NOMO-1 treated with DMSO at 0.1 percent for 48 hours (cell line): Measurements from ENCODE around the gene DCUN1D4.
A peak's percentile ranks its signal among the peaks of the same experiment; 100 is the strongest.
"Not testable (repeated sequence)": the region's sequence is repeated elsewhere in the genome, so short reads cannot be mapped to it uniquely, and the experiment has no call there.

Experiments
- DNase-seq: peaks from one replicate; lab custom pipeline; 2025; ENCODE audit not compliant: unreplicated experiment; lab: John Stamatoyannopoulos, UW

DCUN1D4 gene

DNA sequence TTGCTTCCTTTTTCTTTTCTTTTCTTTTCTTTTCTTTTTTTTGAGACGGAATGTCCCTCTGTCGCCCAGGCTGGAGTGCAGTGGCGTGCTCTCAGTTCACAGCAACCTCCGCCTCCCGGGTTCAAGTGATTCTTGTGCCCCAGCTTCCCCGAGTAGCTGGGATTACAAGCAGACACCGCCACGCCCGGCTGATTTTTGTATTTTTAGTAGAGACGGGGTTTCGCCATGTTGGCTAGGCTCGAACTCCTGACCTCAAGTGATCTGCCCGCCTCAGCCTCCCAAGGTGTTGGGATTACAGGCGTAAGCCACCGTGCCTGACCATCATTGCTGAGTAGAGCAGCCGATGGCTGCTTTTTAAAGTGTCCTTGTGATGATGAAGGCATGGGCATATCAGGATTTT, 50.4 kb downstream of the DCUN1D4 start:
- not testable (repeated sequence) for DNase-seq

- no peak for DNase-seq
These were observed 51.2 kb downstream of the DCUN1D4 start for GRCh38 chr4:51894059-51894645.

- no peak for DNase-seq
These were observed 52.2 kb downstream of the DCUN1D4 start for GRCh38 chr4:51895158-51895557.

- peak; percentile 58 for DNase-seq
These were observed 53.0 kb downstream of the DCUN1D4 start for GRCh38 chr4:51895816-51896408.

DNA sequence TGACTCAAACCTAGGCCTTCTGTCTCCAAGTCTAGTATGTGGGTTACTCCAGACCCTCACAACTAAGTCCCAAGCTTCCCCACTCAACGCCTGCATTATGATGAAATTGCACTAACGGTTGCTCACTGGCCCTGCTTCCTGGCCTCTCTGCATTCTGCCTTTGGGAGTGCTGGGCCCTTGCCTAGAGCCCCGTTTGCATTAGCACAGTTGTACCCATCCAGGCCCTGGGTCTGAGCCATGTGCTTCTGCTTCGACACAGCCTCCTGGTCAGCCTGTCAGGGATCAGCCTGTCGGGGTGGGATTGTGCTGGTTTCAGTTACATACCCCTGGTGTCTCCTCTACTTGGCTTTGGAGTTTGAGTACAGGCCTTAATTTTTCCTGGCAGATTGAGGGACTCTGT, 58.4 kb downstream of the DCUN1D4 start:
- no peak for DNase-seq

GRCh38 chr4:51906167-51906958, 63.4 kb downstream of the DCUN1D4 start:
- peak; percentile 93 for DNase-seq

GRCh38 chr4:51907006-51907669, 64.2 kb downstream of the DCUN1D4 start:
- no peak for DNase-seq

DNA sequence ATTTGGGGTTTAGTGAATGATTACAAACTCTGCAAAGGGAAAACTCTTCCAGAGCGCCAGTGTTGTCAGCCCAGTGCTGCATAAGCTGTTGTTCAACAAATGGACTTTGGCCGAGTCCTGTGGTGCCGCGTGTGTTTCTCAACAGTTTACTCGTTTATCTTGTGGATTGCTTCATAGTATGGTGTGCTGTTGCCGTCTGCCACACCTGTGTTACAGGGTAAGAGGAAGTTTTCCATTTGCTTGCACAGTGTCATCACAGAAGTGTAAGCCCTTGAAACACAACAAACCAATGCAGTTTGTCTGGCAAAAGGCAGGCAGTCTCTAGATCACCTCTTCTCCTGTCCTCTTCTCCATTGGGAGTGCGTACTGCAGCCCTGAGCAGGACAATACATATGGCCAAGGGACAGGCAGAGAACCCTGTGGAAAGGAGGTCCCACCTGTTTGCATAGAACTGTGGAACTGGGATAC, 66.3 kb downstream of the DCUN1D4 start:
- peak; percentile 72 for DNase-seq

DNA sequence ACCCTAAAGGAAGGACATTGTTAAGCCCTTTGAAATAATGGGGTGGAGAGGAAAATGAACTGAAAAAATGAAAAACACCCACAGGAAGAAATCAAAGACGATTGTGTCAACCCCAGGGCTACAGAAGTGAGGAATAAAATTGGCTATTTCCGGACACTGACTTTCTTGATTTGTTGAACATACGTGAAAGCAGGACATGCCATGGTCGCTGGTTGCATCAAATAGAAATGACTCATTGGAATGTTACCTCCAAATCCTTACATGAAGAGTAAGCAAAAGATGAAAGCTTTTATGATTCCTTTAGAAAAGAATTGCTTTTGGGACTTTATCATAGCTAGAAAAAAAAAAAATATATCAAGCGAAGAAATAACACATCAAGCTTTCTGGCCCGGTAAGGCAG, 75.3 kb downstream of the DCUN1D4 start:
- no peak for DNase-seq

- DNase-seq = no peak
These were observed 80.4 kb downstream of the DCUN1D4 start for GRCh38 chr4:51923343-51923742.

DNA sequence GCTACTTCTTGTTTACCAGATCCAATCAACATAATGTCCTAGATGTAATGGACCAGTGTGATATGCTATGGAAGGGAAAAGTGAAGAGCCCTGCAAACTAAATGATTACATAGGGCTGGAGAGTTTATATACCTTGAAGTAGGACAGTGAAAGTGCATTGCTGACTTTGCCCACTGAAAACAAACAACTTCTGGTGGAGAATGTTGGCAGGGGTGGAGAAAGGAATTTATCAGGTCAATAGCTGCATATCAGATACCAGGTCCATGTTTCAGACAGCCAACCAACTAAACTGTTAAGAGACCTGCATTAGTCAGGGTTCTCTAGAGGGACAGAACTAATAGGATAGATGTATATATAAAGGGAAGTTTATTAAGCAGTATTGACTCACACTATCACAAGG, 82.4 kb downstream of the DCUN1D4 start:
- DNase-seq = no peak

DNA sequence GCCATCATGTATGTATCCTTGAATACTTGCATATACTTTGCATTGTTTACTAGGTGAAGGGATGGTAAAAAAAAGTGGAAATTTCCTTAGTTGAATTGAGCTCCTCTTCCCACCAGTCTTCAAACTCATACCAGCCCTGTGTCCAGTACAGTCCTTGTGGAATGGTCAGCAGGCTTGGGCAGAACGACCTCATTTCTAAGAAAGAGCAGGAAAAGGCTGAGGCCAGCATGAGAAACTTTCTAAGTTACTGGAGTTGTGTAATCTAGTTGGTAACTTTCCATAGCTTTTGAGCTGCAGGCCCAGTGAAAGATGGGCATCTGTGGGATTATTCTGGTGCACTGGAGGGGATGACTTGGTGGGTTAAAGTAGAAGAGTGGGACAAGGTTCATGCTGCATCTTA, 87.6 kb downstream of the DCUN1D4 start:
- DNase-seq = no peak

DNA sequence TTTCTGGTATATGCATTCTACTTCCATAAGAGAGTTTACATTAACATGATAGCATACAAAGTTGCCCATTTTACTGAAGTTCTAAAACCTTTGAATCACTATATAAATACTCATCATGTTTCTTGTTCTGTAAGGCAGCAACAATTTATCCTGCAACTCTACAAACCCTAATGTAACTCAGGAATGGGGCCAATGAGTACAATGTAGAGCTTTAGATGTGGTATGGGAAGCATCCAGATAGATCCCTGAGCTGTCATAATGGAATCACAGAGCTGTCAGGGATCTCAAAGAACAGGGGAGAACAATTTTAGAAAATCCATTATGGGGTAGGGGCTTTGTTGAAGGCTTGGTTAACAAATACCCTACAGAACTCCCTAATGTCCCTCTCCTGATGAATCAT, 88.5 kb downstream of the DCUN1D4 start:
- no peak for DNase-seq

- peak; percentile 21 for DNase-seq
These were observed 89.3 kb downstream of the DCUN1D4 start for GRCh38 chr4:51932261-51932660.

DNA sequence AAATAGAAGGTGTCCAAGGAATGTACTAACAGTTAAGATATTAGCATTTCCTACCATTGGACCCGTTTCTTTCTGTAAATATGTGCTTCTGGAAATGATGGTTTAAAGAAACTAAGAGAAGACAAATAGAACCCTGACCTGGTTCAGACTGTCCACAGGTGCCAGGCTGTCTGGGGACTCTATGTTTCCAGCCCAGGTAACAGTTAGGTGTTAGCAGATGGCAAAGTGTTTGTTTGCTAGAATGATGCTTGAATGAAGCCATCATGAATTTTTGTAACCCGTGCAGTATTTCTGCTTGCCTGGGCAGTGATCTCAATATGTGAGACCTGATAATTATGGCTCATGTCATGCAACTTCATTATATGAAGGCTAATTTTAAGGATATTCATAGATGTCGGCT, 89.7 kb downstream of the DCUN1D4 start:
- no peak for DNase-seq

- DNase-seq = not testable (repeated sequence)
These were observed 97.5 kb downstream of the DCUN1D4 start for GRCh38 chr4:51940460-51940859.

DNA sequence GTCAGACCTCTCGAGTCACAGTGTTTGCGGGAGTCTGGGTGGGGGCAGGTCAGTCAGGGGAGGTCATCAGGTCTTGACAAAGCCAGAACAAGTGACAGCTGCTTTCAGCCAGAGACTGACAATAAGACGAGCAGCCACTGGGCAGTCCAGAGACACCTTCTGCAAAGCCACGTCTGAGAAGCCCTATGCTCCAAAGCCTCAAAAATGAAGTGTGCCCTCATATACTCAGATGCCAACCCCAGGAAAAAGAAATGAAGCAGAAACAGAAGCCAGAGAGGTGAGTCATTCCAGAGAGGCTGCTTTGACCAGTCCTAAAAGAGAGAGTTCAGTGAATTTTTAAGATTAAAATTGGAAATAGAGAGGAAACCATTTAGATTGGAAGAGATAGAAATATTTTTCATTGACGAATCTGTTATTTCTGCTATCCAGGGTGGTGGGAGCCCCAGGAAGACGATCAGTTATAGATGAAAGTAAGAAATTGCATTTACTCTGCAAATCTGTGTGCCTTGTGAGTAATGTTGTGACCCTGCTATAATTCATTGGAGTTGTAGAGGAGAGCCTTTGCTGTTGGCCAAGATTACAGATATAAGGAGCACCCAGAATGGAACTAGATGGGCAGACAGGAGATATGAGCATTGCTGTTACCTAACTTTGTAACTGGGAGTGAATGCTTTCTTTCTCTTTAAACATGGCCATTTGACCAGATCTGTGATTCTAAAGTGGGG, 99.3 kb downstream of the DCUN1D4 start:
- no peak for DNase-seq

DNA sequence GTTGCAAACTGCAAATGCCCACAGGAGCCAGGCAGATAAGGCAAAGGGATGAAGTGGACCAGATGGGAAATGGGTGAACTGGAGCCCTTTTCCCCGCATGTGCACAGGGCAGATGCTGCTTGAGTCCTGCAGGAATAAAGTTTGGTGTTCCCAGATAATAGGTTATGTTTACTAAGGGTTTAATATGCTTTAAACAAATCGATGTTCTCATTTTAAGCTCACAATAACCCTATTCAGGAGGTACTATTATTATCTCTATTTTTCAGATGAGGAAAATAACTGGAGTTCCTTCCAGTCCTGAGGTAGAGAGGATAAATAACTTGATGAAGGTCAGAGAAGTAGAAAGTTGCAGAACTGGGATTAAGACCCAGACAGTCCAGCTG, 99.9 kb downstream of the DCUN1D4 start:
- no peak for DNase-seq

GRCh38 chr4:51943221-51943620, 100.3 kb downstream of the DCUN1D4 start:
- DNase-seq = no peak

GRCh38 chr4:51958199-51958968, 115.4 kb downstream of the DCUN1D4 start:
- no peak for DNase-seq
